AG04450 (cell line): Measurements from ENCODE around the gene CTNNB1. TPM values are rescaled to one million over a fixed set of nuclear protein-coding genes. Genes with fewer than 3 reads are reported as not detected.

Experiments used
- CTCF ChIA-PET: fragments of 300-600, 350-600 bp; formaldehyde crosslinking; extraction: SDS; loops from one replicate; lab custom pipeline; 2022; ENCODE audit warnings: antibody characterized with exemption, inconsistent platforms; lab: Charles Lee
- POLR2A ChIA-PET: fragments of 350-600 bp; formaldehyde crosslinking; extraction: SDS; loops from one replicate; lab custom pipeline; 2021; ENCODE audit warnings: antibody characterized with exemption, inconsistent platforms; lab: Yijun Ruan, JAX
- DNase-seq: peaks from one replicate; pipeline ENCODE4 v3.0.0-alpha.2; 2011; ENCODE audit warnings: low read depth, low spot score
- H3K27ac ChIP-seq: one replicate; pipeline ENCODE4 v1.5.1; 2012; ENCODE audit warnings: low read depth, low read length, control low read depth
- H3K27me3 ChIP-seq: one replicate; pipeline ENCODE4 v1.6.0; 2012; ENCODE audit warnings: low read length; ENCODE audit not compliant: control insufficient read depth, insufficient read depth
- H3K4me3 ChIP-seq: 2 replicates; pipeline ENCODE4 v1.5.1; 2011; ENCODE audit warnings: mild to moderate bottlenecking, low read depth, low read length, control low read depth
- H3K9me3 ChIP-seq: 2 replicates; pipeline ENCODE4 v1.5.1; 2012; ENCODE audit warnings: low read length; ENCODE audit not compliant: control insufficient read depth, insufficient read depth
- polyA plus RNA-seq: library from polyadenylated mRNA; depleted of rRNA; stranded (reverse); fragments of >200 nt; gene quantifications from 2 replicates; pipeline ENCODE4 v1.2.3, GENCODE V29; 2011
- TF ChIP-seq, protein P1 (sequence below): IDR thresholded peaks from 2 replicates; pipeline ENCODE4 v1.5.1; 2011; ENCODE audit warnings: low read depth, low read length, control low read depth, inconsistent platforms

Gene CTNNB1
- polyA plus RNA-seq, 1 experiment = 352 TPM

DNA sequence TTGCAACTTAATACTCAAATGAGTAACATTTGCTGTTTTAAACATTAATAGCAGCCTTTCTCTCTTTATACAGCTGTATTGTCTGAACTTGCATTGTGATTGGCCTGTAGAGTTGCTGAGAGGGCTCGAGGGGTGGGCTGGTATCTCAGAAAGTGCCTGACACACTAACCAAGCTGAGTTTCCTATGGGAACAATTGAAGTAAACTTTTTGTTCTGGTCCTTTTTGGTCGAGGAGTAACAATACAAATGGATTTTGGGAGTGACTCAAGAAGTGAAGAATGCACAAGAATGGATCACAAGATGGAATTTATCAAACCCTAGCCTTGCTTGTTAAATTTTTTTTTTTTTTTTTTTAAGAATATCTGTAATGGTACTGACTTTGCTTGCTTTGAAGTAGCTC lies 40.3 kb downstream of the CTNNB1 start:
- CTCF ChIA-PET = interaction anchor here (0.6 to 1.0 kb wide), 6 partner anchors 8 to 633 kb away, joined by 3 to 10 read pairs (median 6); no protein-coding TSS in a partner anchor
- no peak overlapping the region for H3K27ac ChIP-seq
- no peak for DNase-seq
- POLR2A ChIA-PET = interaction anchor here (1.1 kb wide), 1 partner anchor 40 kb away, joined by 9 read pairs; the partner anchor contains the start of gene CTNNB1
- no peak overlapping the region for H3K4me3 ChIP-seq
- no peaks in the 10 kb centered on the region for H3K27me3 ChIP-seq
- TF ChIP-seq, protein P1, sequence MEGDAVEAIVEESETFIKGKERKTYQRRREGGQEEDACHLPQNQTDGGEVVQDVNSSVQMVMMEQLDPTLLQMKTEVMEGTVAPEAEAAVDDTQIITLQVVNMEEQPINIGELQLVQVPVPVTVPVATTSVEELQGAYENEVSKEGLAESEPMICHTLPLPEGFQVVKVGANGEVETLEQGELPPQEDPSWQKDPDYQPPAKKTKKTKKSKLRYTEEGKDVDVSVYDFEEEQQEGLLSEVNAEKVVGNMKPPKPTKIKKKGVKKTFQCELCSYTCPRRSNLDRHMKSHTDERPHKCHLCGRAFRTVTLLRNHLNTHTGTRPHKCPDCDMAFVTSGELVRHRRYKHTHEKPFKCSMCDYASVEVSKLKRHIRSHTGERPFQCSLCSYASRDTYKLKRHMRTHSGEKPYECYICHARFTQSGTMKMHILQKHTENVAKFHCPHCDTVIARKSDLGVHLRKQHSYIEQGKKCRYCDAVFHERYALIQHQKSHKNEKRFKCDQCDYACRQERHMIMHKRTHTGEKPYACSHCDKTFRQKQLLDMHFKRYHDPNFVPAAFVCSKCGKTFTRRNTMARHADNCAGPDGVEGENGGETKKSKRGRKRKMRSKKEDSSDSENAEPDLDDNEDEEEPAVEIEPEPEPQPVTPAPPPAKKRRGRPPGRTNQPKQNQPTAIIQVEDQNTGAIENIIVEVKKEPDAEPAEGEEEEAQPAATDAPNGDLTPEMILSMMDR = no peak
- no peaks in the 10 kb centered on the region for H3K9me3 ChIP-seq

DNA sequence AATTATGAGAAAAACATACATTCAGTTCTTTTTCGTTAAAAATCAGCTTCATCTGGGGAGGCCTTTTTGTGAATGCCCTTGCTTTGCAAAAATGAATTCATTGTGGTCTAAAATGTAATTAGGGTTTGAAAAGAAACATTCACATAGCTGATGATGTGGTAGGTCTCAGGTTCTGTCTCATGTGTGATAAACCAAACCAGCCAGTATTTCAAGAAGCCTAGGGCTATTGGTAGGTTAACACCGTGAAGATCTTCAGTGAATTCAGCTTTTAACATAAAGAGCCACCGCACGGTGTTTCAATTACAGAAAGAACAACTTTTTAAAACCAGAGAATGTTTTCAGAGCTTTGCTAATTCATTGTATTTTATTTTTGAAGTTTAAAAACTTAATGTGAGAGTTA lies 41.9 kb downstream of the CTNNB1 start:
- Histone ChIP-seq H3K27me3 (no peaks in the 10 kb centered on the region), H3K27ac (no peak overlapping the region), H3K9me3 (no peaks in the 10 kb centered on the region), H3K4me3 (no peak overlapping the region)
- ChIA-PET POLR2A (interaction anchor here (1.0 kb wide), 1 partner anchor 42 kb away, joined by 3 read pairs; the partner anchor contains the start of gene CTNNB1), CTCF (no interaction called here)
- TF ChIP-seq, protein P1 = no peak
- no peak for DNase-seq

DNA sequence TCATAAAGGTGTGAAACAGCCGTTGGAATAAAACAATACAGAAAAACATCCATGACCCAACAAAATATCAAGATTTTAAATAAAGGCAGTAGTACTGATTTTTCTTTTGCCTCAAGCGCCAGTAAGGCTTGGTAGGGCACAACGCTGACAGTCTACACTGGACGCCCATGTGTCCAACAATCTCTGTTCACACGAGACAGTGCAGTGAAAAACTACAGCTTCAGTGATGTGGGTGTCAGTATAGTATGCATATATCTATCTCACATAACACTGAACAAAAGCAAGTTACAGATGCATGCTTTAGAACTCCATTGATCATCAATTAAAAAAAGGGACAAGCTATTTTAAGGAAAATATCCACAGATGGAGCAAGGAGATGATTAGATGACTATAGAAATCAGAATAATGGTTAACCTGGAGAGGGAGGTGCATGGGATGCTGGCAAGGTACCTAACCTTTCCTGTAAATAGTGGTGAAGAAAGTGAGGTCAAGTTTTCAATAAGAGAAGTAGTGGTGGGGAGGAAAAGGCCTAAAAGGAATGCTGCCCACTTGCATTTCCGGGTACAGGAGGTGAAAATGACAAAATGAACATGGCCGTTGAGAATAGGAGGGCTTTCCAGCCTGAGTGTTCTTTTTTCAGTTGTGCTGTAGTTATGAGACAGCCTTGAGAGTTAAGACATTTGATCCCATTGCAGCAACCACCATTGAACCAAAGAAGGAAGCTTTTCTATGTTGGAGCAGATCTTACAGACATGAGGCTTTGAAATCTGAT lies 42.7 kb downstream of the CTNNB1 start:
- H3K9me3 ChIP-seq = no peaks in the 10 kb centered on the region
- H3K27me3 ChIP-seq = no peaks in the 10 kb centered on the region
- TF ChIP-seq, protein P1 = no peak
- DNase-seq = no peak
- no peak overlapping the region for H3K27ac ChIP-seq
- ChIA-PET POLR2A (interaction anchor here (1.0 kb wide), 1 partner anchor 43 kb away, joined by 3 read pairs; the partner anchor contains the start of gene CTNNB1), CTCF (no interaction called here)
- no peak overlapping the region for H3K4me3 ChIP-seq

DNA sequence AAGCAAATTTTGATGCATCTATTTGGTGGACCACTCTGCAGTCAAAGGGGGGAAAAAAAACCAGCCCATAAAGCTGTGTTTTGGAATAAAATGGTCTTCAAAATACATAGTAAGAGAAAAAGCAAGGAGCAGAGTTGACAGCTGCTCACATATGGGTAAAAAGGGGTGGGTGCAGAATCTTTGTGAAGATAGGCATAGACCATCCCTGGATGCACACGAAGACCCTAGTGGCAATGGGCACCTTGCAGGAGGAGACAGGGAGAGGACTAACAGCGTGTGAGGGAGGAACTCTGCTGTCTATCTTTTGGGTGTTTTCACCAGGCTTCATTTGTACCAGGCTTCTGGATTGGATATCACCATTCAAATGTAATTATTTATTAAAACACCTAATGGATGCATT lies 43.9 kb downstream of the CTNNB1 start:
- CTCF ChIA-PET = no interaction called here
- Histone ChIP-seq H3K27me3 (no peaks in the 10 kb centered on the region), H3K27ac (no peak overlapping the region), H3K4me3 (no peak overlapping the region), H3K9me3 (no peaks in the 10 kb centered on the region)
- POLR2A ChIA-PET = no interaction called here
- no peak for DNase-seq
- TF ChIP-seq, protein P1 = no peak
